DMS 273 (cell line): ENCODE data around the gene BMP2.

Experiments
- DNase-seq: peaks from one replicate; lab custom pipeline; 2025; ENCODE audit not compliant: unreplicated experiment; lab: John Stamatoyannopoulos, UW

BMP2 gene

GRCh38 chr20:6767536-6768227 lies at the start of gene BMP2:
Gene BMP2 (plus strand): TSS chr20:6767686. CDS start chr20:6770127, 2,441 bp downstream.
- DNase-seq: peak; percentile 76

GRCh38 chr20:6718662-6719368 lies 48.7 kb upstream of the BMP2 start:
- no peak for DNase-seq

- DNase-seq: no peak
Measured at GRCh38 chr20:6719369-6719721, 48.1 kb upstream of the BMP2 start.

GRCh38 chr20:6726761-6727160 lies 40.7 kb upstream of the BMP2 start:
- no peak for DNase-seq

GRCh38 chr20:6730672-6731328 lies 36.7 kb upstream of the BMP2 start:
- DNase-seq: no peak

GRCh38 chr20:6732001-6732447 lies 35.5 kb upstream of the BMP2 start:
- DNase-seq: no peak

GRCh38 chr20:6732851-6733250 lies 34.6 kb upstream of the BMP2 start:
- no peak for DNase-seq

- DNase-seq: no peak
Measured at GRCh38 chr20:6733965-6734364, 33.5 kb upstream of the BMP2 start.

- no peak for DNase-seq
Measured at GRCh38 chr20:6735942-6736845, 31.3 kb upstream of the BMP2 start.

GRCh38 chr20:6739406-6739805 lies 28.1 kb upstream of the BMP2 start:
- no peak for DNase-seq

- DNase-seq: no peak
Measured at GRCh38 chr20:6740096-6740495, 27.4 kb upstream of the BMP2 start.

GRCh38 chr20:6744180-6744579 lies 23.3 kb upstream of the BMP2 start:
- no peak for DNase-seq

- no peak for DNase-seq
Measured at GRCh38 chr20:6744805-6745204, 22.7 kb upstream of the BMP2 start.

- DNase-seq: peak; percentile 15
Measured at GRCh38 chr20:6746901-6747609, 20.4 kb upstream of the BMP2 start.

- DNase-seq: no peak
Measured at GRCh38 chr20:6750438-6750837, 17.0 kb upstream of the BMP2 start.

GRCh38 chr20:6756693-6757595 lies 10.5 kb upstream of the BMP2 start:
- no peak for DNase-seq

- no peak for DNase-seq
Measured at GRCh38 chr20:6764619-6765018, 2.9 kb upstream of the BMP2 start.

GRCh38 chr20:6765469-6766058 lies 1.9 kb upstream of the BMP2 start:
- DNase-seq: peak; percentile 70

- DNase-seq: no peak
Measured at GRCh38 chr20:6766433-6766832, 1.1 kb upstream of the BMP2 start.
